IMR-90 (cell line): ENCODE measurements around the gene HNRNPC. TPM values are rescaled to one million over a fixed set of nuclear protein-coding genes. Genes with fewer than 3 reads are reported as not detected.

Experiments used
- ATAC-seq: fragments of 200-7000 bp; cut with Tn5 transposase; 2 replicates; pipeline ENCODE4 v1.9.1; 2020; ENCODE audit warnings: low read depth, mild to moderate bottlenecking, moderate library complexity
- BruUV-seq: library from RNA; stranded (reverse); fragments of 400-500 nt; replicated peaks from 2 replicates; lab custom pipeline; 2021; lab: Mats Ljungman, UMichigan
- CTCF ChIA-PET: fragments of 300-600 bp; formaldehyde crosslinking; extraction: SDS; loops from one replicate; lab custom pipeline; 2021; ENCODE audit warnings: antibody characterized with exemption; lab: Yijun Ruan, JAX
- POLR2A ChIA-PET: fragments of 300-600 bp; sonication (Branson Sonifier 250); formaldehyde crosslinking; loops from one replicate; lab custom pipeline; 2022; ENCODE audit warnings: antibody characterized with exemption; ENCODE audit not compliant: unreplicated experiment; lab: Charles Lee
- DNase-seq: peaks from one replicate; pipeline ENCODE4 v3.0.0; 2013
- H2AFZ ChIP-seq: replicated peaks from 2 replicates; pipeline ENCODE3; 2013; ENCODE audit warnings: low read length, mild to moderate bottlenecking; ENCODE audit not compliant: poor library complexity
- H2AK5ac ChIP-seq: 2 replicates; pipeline ENCODE4 v1.6.1; 2013; ENCODE audit warnings: low read depth, low read length, inconsistent platforms
- H2AK9ac ChIP-seq: replicated peaks from 2 replicates; pipeline ENCODE3; 2013; ENCODE audit warnings: mild to moderate bottlenecking, low read depth, low read length, moderate library complexity; ENCODE audit not compliant: poor library complexity
- H2BK120ac ChIP-seq: 2 replicates; pipeline ENCODE4 v1.6.1; 2013; ENCODE audit warnings: low read depth, low read length, inconsistent platforms
- H2BK15ac ChIP-seq: 3 replicates; pipeline ENCODE4 v1.6.1; 2013; ENCODE audit warnings: low read depth, low read length, inconsistent platforms
- H2BK20ac ChIP-seq: 2 replicates; pipeline ENCODE4 v1.6.1; 2013; ENCODE audit warnings: low read depth, mild to moderate bottlenecking, inconsistent platforms, low read length, moderate library complexity
- H2BK5ac ChIP-seq: 2 replicates; pipeline ENCODE4 v1.6.1; 2013; ENCODE audit warnings: mild to moderate bottlenecking, low read depth, low read length, inconsistent platforms; ENCODE audit not compliant: poor library complexity, severe bottlenecking
- H3K14ac ChIP-seq: replicated peaks from 2 replicates; pipeline ENCODE4 v1.6.1; 2013; ENCODE audit warnings: low read depth, low read length, inconsistent platforms
- H3K18ac ChIP-seq: 2 replicates; pipeline ENCODE4 v1.6.1; 2013; ENCODE audit warnings: low read depth, low read length, control low read depth
- H3K23ac ChIP-seq: 2 replicates; pipeline ENCODE4 v1.6.1; 2013; ENCODE audit warnings: low read depth, low read length, inconsistent platforms
- H3K27ac ChIP-seq: 2 replicates; pipeline ENCODE4 v1.5.1; 2013; ENCODE audit warnings: mild to moderate bottlenecking, control low read depth, low read length; ENCODE audit not compliant: insufficient read depth
- H3K27me3 ChIP-seq: 2 replicates; pipeline ENCODE4 v1.6.1; 2013; ENCODE audit warnings: low read length; ENCODE audit not compliant: control insufficient read depth, insufficient read depth
- H3K36me3 ChIP-seq: 2 replicates; pipeline ENCODE4 v1.6.1; 2013; ENCODE audit warnings: low read length, mixed read lengths; ENCODE audit not compliant: control insufficient read depth, insufficient read depth
- H3K4ac ChIP-seq: 2 replicates; pipeline ENCODE4 v1.6.1; 2013; ENCODE audit warnings: low read depth, low read length, inconsistent platforms
- H3K4me1 ChIP-seq: 2 replicates; pipeline ENCODE4 v1.6.1; 2013; ENCODE audit warnings: low read length, mixed read lengths; ENCODE audit not compliant: control insufficient read depth, insufficient read depth
- H3K4me2 ChIP-seq: 2 replicates; pipeline ENCODE4 v1.6.1; 2013; ENCODE audit warnings: low read depth, mild to moderate bottlenecking, control low read depth, low read length, moderate library complexity
- H3K4me3 ChIP-seq: 2 replicates; pipeline ENCODE4 v1.5.1; 2013; ENCODE audit warnings: low read depth, mild to moderate bottlenecking, control low read depth, low read length, moderate library complexity; ENCODE audit not compliant: insufficient read depth
- H3K56ac ChIP-seq: 2 replicates; pipeline ENCODE4 v1.6.1; 2013; ENCODE audit warnings: low read length, inconsistent platforms; ENCODE audit not compliant: insufficient read depth; ENCODE audit errors: extremely low read depth
- H3K79me1 ChIP-seq, 2 experiments: 2 replicates each; pipeline ENCODE4 v1.6.1; 2013; ENCODE audit warnings: low read length in 2 of 2, inconsistent platforms in 1 of 2, low read depth in 1 of 2
- H3K9ac ChIP-seq: 2 replicates; pipeline ENCODE4 v1.6.1; 2013; ENCODE audit warnings: low read depth, low read length, control low read depth
- H3K9me1 ChIP-seq: 2 replicates; pipeline ENCODE4 v1.6.1; 2013; ENCODE audit warnings: low read length, inconsistent platforms; ENCODE audit not compliant: insufficient read depth
- H3K9me3 ChIP-seq: 2 replicates; pipeline ENCODE4 v1.6.1; 2013; ENCODE audit warnings: low read length; ENCODE audit not compliant: control insufficient read depth, insufficient read depth
- H4K20me1 ChIP-seq: 2 replicates; pipeline ENCODE4 v1.6.1; 2013; ENCODE audit warnings: low read length, inconsistent platforms; ENCODE audit not compliant: insufficient read depth
- H4K5ac ChIP-seq: 2 replicates; pipeline ENCODE4 v1.6.1; 2013; ENCODE audit warnings: mild to moderate bottlenecking, low read depth, low read length, control low read depth
- H4K8ac ChIP-seq, 2 experiments: 2 replicates each; pipeline ENCODE4 v1.6.1; 2013; ENCODE audit warnings: low read depth in 2 of 2, low read length in 2 of 2, control low read depth in 1 of 2, inconsistent platforms in 1 of 2
- H4K91ac ChIP-seq: 2 replicates; pipeline ENCODE4 v1.6.1; 2013; ENCODE audit warnings: low read depth, low read length, inconsistent platforms; ENCODE audit not compliant: insufficient read depth
- BHLHE40 ChIP-seq: fragments of 150-350 bp; IDR thresholded peaks from 2 replicates; pipeline ENCODE4 v1.6.1; 2016; ENCODE audit warnings: mild to moderate bottlenecking, low read depth, low read length
- CEBPB ChIP-seq: IDR thresholded peaks from 2 replicates; pipeline ENCODE4 v1.6.1; 2012; ENCODE audit warnings: low read depth, low read length, improper control_type of control experiment
- CHD1 ChIP-seq: IDR thresholded peaks from 2 replicates; pipeline ENCODE4 v1.6.1; 2012; ENCODE audit warnings: low read depth, low read length, improper control_type of control experiment
- FOS ChIP-seq: fragments of 150-350 bp; IDR thresholded peaks from 2 replicates; pipeline ENCODE4 v1.6.1; 2016; ENCODE audit warnings: low read depth, low read length
- MAZ ChIP-seq: IDR thresholded peaks from 2 replicates; pipeline ENCODE4 v1.6.1; 2012; ENCODE audit warnings: low read depth, mild to moderate bottlenecking, low read length, improper control_type of control experiment, moderate library complexity, borderline replicate concordance
- MXI1 ChIP-seq: IDR thresholded peaks from 2 replicates; pipeline ENCODE4 v1.6.1; 2012; ENCODE audit warnings: low read depth, mild to moderate bottlenecking, low read length, moderate library complexity, borderline replicate concordance
- NFE2L2 ChIP-seq: fragments of 150-350 bp; IDR thresholded peaks from 2 replicates; pipeline ENCODE4 v1.6.1; 2016; ENCODE audit warnings: low read depth, mild to moderate bottlenecking, low read length
- POLR2A ChIP-seq: IDR thresholded peaks from 2 replicates; pipeline ENCODE4 v1.6.1; 2012; ENCODE audit warnings: mild to moderate bottlenecking, low read depth, low read length
- RAD21 ChIP-seq: IDR thresholded peaks from 2 replicates; pipeline ENCODE4 v1.6.1; 2012; ENCODE audit warnings: low read length, improper control_type of control experiment
- RCOR1 ChIP-seq: IDR thresholded peaks from 2 replicates; pipeline ENCODE4 v1.6.1; 2012; ENCODE audit warnings: mild to moderate bottlenecking, low read length, improper control_type of control experiment; ENCODE audit not compliant: insufficient replicate concordance
- SMC3 ChIP-seq: fragments of 150-350 bp; IDR thresholded peaks from 2 replicates; pipeline ENCODE4 v1.6.1; 2016; ENCODE audit warnings: low read depth, mild to moderate bottlenecking, antibody characterized with exemption, low read length, moderate library complexity
- WGBS, 2 experiments: methylation state at CpG; one replicate each; pipeline versions ENCODE4 v1.1.5 to v1.1.7; 2013; ENCODE audit warnings: missing lambda C conversion rate in 2 of 2; ENCODE audit not compliant: insufficient read length in 1 of 2; ENCODE audit errors: extremely low coverage in 2 of 2; 5-methylcytosine and 5-hydroxymethylcytosine counted together
- dilution Hi-C: fragments of 300-500 bp; cut with HindIII; formaldehyde crosslinking; loops from one replicate; pipeline ENCODE4 v1.14.3; 2018; ENCODE audit warnings: low sequenced_read_pairs; ENCODE audit not compliant: unreplicated experiment
- in situ Hi-C: fragments of 300-500 bp; cut with MboI; formaldehyde crosslinking; loops from 3 replicates; pipeline ENCODE4 v1.14.3; 2019; ENCODE audit warnings: low sequenced_read_pairs, inconsistent platforms, mixed read lengths
- intact Hi-C: fragments of 100-400 bp; cut with micrococcal nuclease; formaldehyde crosslinking; loops from 2 replicates; pipeline ENCODE4 v1.10.0; 2022
- polyA plus RNA-seq, 3 experiments: library from polyadenylated mRNA; depleted of rRNA; stranded (reverse); fragments of >200 nt; gene quantifications; 2 replicates each; pipeline ENCODE4 v1.2.3, GENCODE V29; 2012; ENCODE audit warnings: low replicate concordance in 1 of 3
- total RNA-seq: library from RNA; depleted of rRNA; stranded (reverse); fragments of >200 nt; gene quantifications from 2 replicates; pipeline ENCODE4 v1.2.3, GENCODE V29; 2012
- TF ChIP-seq, protein P1 (sequence below): conservative IDR thresholded peaks from 2 replicates; pipeline ENCODE4 v1.5.1; 2012; ENCODE audit warnings: mild to moderate bottlenecking, low read depth, low read length, improper control_type of control experiment

Gene HNRNPC
- total and polyA plus RNA-seq, 2 of the 4 experiments (the other 2 are of a cell fraction), result 308 to 615 TPM

DNA sequence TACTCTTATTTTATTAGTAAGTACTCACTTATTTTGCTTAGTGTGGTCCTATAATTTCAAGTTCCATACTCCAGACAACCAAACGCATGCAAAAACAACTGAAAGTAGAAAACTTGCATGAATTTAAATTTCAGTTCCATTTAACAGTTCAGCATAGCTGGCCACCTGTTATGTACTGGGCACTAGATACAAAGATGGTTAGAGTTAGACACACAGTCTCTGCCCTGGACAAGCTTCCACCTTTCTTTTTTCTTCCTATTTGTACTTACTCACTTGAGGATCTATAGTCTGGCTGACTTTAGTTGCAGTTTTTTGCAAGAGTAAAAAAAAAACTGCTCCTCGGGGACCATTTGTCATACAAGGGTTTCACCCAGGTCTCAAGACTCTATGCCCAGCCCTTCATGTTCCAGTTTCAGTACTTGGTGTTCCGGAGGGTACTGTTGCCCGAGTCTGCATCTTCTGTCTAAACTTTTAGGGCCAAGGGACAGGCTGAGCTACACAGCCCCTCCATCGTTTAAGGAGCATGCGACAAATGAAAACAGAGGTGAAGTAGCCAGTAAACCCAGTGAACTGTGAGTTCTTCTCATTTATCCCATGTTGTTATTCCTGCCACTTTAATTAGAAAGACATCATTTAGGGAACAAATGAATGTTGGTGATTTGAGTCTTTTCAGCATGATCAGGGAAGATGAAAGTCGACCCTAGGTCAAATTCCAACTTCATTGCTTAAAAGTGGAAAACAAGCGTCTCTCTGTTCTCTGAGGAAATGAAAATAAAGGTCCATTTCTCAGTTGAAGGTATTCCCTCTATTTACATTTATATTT is 33.0 kb upstream of the HNRNPC start:
- DNase-seq (no peak), ATAC-seq (no peak)
- no peak overlapping the region for H3K18ac ChIP-seq
- H2BK15ac ChIP-seq, result no peak overlapping the region
- no CpG with 5 or more reads among the region's 8 CpGs for WGBS, 2 experiments
- H3K14ac ChIP-seq, result no peak overlapping the region
- H4K91ac ChIP-seq, result no peak overlapping the region
- H2AK5ac ChIP-seq, result no peak overlapping the region
- no peak overlapping the region for H2AK9ac ChIP-seq
- H2AFZ ChIP-seq, result no peak overlapping the region
- H3K4me3 ChIP-seq, result no peak overlapping the region
- no peak overlapping the region for H3K23ac ChIP-seq
- intact Hi-C loops, result no loop called here
- no peak overlapping the region for H3K9ac ChIP-seq
- no peaks in the 10 kb centered on the region for H4K20me1 ChIP-seq
- in situ Hi-C loops, result no loop called here
- CTCF ChIA-PET, result no interaction called here
- no peaks in the 10 kb centered on the region for H3K36me3 ChIP-seq
- H3K27ac ChIP-seq, result no peak overlapping the region
- no peaks in the 10 kb centered on the region for H3K79me1 ChIP-seq
- no peak overlapping the region for H3K4ac ChIP-seq
- H3K9me1 ChIP-seq, result no peaks in the 10 kb centered on the region
- dilution Hi-C loops, result no loop called here
- no peak overlapping the region for H4K5ac ChIP-seq
- no peak overlapping the region for H4K8ac ChIP-seq
- H2BK5ac ChIP-seq, result no peak overlapping the region
- H3K4me1 ChIP-seq, result no peaks in the 10 kb centered on the region
- H3K27me3 ChIP-seq, result peaks cover 26% of the 10 kb centered on the region
- no peak overlapping the region for H3K4me2 ChIP-seq
- TF ChIP-seq NFE2L2 (no peak), CEBPB (no peak), BHLHE40 (no peak), SMC3 (no peak), POLR2A (no peak), MXI1 (no peak), MAZ (no peak), FOS (no peak), RAD21 (no peak), RCOR1 (no peak), CHD1 (no peak)
- TF ChIP-seq, protein P1, sequence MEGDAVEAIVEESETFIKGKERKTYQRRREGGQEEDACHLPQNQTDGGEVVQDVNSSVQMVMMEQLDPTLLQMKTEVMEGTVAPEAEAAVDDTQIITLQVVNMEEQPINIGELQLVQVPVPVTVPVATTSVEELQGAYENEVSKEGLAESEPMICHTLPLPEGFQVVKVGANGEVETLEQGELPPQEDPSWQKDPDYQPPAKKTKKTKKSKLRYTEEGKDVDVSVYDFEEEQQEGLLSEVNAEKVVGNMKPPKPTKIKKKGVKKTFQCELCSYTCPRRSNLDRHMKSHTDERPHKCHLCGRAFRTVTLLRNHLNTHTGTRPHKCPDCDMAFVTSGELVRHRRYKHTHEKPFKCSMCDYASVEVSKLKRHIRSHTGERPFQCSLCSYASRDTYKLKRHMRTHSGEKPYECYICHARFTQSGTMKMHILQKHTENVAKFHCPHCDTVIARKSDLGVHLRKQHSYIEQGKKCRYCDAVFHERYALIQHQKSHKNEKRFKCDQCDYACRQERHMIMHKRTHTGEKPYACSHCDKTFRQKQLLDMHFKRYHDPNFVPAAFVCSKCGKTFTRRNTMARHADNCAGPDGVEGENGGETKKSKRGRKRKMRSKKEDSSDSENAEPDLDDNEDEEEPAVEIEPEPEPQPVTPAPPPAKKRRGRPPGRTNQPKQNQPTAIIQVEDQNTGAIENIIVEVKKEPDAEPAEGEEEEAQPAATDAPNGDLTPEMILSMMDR, result no peak
- H2BK20ac ChIP-seq, result no peak overlapping the region
- BruUV-seq, result no TSS peak
- no peak overlapping the region for H3K56ac ChIP-seq
- H3K9me3 ChIP-seq, result no peaks in the 10 kb centered on the region
- H2BK120ac ChIP-seq, result no peak overlapping the region
- POLR2A ChIA-PET, result no interaction called here
